ENCODE measurements around the gene FETUB. TPM values are rescaled to one million over a fixed set of nuclear protein-coding genes. Genes with fewer than 3 reads are reported as not detected.
"Not testable (repeated sequence)": the region's sequence is repeated elsewhere in the genome, so short reads cannot be mapped to it uniquely, and the experiment has no call there.

Gene FETUB
- total and polyA plus RNA-seq, 3 donors from 2014 or later = 0.79 to 2.4 TPM; not detected in 1

GRCh38 chr3:186693843-186694242, 53.6 kb downstream of the FETUB start:
- Histone ChIP-seq H3K4me3 (no peak overlapping the region), H3K27me3 (no peaks in the 10 kb centered on the region), H3K9me3 (no peaks in the 10 kb centered on the region), H3K27ac (no peak overlapping the region), H3K36me3 (ENCODE audit: low read depth, missing control alignments) (no peaks in the 10 kb centered on the region), H3K4me1 (no peaks in the 10 kb centered on the region)
- WGBS, 2 donors = 71 to 74% methylated on average over 3 of the region's 3 CpGs
- no peak for DNase-seq
- intact Hi-C loops (cut with DNase I; ENCODE audit: low total_unique reads) = no loop called here
- no peak for TF ChIP-seq CTCF (IDR thresholded peaks at IDR 0.05)
- no peak for TF ChIP-seq POLR2A (IDR thresholded peaks at IDR 0.05)

DNA sequence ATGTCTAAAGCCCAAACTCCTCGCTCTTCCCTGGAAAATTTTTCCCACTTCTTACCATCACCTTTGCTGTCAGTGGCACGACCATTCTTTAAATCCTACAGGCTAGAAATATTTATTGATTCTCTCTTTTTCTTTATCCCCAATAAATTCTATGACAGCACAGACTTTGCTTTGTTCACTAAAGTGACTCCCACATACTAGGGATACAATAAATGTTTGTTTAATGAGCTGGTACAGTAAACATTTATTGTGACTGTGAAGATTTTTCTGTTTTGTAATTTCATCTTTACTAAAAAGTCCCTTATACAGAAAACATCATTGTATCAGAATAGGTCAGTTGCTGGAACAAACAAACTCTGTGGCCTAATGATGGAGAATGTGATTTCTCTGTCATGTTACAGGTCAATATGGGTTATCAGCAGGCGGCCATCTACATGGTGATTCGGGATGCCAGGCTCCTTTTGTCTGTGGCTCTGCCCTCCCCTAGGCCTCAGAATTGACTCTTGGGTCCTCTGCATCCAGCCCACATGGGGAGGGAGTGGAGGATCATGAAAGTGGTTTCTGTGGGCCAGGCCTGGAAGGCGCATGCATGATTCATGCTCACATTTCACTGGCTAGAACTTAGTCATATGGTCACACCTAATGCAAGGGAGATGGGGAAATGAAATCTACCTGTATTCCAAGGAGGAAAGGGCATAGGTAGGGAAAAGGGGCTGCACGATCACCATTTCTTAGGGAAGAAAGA, 54.3 kb downstream of the FETUB start:
- TF ChIP-seq POLR2A (IDR thresholded peaks at IDR 0.05) = no peak
- no peak for TF ChIP-seq CTCF (IDR thresholded peaks at IDR 0.05)
- Histone ChIP-seq H3K4me3 (no peak overlapping the region), H3K36me3 (ENCODE audit: low read depth, missing control alignments) (no peaks in the 10 kb centered on the region), H3K4me1 (no peaks in the 10 kb centered on the region), H3K9me3 (no peaks in the 10 kb centered on the region), H3K27ac (no peak overlapping the region), H3K27me3 (no peaks in the 10 kb centered on the region)
- no peak for DNase-seq
- 79 to 83% methylated on average over 6 of the region's 6 CpGs for WGBS, 2 donors
- intact Hi-C loops (cut with DNase I; ENCODE audit: low total_unique reads) = no loop called here

DNA sequence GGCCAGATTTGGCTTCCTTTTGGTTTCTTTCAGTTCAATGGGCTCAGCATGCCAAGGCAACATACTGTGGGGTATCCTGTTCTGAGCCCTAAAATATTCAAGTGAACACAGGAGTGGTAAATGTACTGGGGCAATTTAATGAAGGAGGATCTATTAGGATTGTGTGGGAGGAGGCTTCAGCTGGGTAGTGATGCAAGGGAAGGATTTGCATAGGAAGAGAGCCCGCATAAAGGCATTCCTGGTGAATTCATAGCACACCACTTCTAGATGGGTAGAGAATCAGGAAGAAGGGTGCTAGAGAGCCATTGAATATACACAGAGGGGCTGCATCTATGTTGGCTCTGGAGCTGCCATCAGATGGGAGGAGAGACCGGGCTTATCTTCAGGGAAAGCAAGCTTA, 56.3 kb downstream of the FETUB start:
- Histone ChIP-seq H3K27ac (no peak overlapping the region), H3K4me1 (no peaks in the 10 kb centered on the region), H3K36me3 (ENCODE audit: low read depth, missing control alignments) (no peaks in the 10 kb centered on the region), H3K4me3 (no peak overlapping the region), H3K9me3 (no peaks in the 10 kb centered on the region), H3K27me3 (no peaks in the 10 kb centered on the region)
- intact Hi-C loops (cut with DNase I; ENCODE audit: low total_unique reads) = no loop called here
- DNase-seq = no peak
- no peak for TF ChIP-seq POLR2A (IDR thresholded peaks at IDR 0.05)
- no peak for TF ChIP-seq CTCF (IDR thresholded peaks at IDR 0.05)
- WGBS, 2 donors = 87 to 89% methylated on average over 2 of the region's 2 CpGs

GRCh38 chr3:186697510-186697909, 57.3 kb downstream of the FETUB start:
- Histone ChIP-seq H3K27me3 (no peaks in the 10 kb centered on the region), H3K27ac (no peak overlapping the region), H3K9me3 (no peaks in the 10 kb centered on the region), H3K4me3 (no peak overlapping the region), H3K36me3 (ENCODE audit: low read depth, missing control alignments) (no peaks in the 10 kb centered on the region), H3K4me1 (no peaks in the 10 kb centered on the region)
- TF ChIP-seq POLR2A (IDR thresholded peaks at IDR 0.05) = no peak
- no peak for TF ChIP-seq CTCF (IDR thresholded peaks at IDR 0.05)
- WGBS, 2 donors = 84 to 92% methylated on average over 4 of the region's 4 CpGs
- intact Hi-C loops (cut with DNase I; ENCODE audit: low total_unique reads) = no loop called here
- DNase-seq = no peak

DNA sequence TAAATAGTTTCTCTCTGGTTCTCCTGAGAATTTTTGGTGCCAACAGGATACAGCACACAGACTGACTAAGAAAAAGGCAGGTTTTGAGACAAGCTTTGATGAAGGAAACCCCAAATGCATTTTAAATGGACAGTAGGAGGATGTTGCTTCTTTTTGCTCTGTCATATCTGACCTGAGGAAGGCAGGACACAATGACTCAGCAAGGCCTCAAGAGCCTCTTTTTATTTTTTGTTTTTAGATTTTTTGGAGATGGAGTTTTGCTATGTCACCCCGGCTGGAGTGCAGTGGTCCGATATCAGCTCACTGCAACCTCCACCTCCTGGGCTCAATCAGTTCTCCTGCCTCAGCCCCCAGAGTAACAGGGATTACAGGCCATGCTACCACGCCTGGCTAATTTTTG, 60.1 kb downstream of the FETUB start:
- intact Hi-C loops (cut with DNase I; ENCODE audit: low total_unique reads) = no loop called here
- 81 to 82% methylated on average over 3 of the region's 3 CpGs for WGBS, 2 donors
- DNase-seq = no peak
- Histone ChIP-seq H3K9me3 (no peaks in the 10 kb centered on the region), H3K4me1 (no peaks in the 10 kb centered on the region), H3K36me3 (ENCODE audit: low read depth, missing control alignments) (no peaks in the 10 kb centered on the region), H3K27ac (no peak overlapping the region), H3K27me3 (no peaks in the 10 kb centered on the region), H3K4me3 (no peak overlapping the region)
- no peak for TF ChIP-seq POLR2A (IDR thresholded peaks at IDR 0.05)
- TF ChIP-seq CTCF (IDR thresholded peaks at IDR 0.05) = no peak

- H3K27me3 ChIP-seq; H3K4me1 ChIP-seq; H3K36me3 ChIP-seq (ENCODE audit: low read depth, missing control alignments); H3K4me3 ChIP-seq; H3K9me3 ChIP-seq; intact Hi-C loops (cut with DNase I; ENCODE audit: low total_unique reads); DNase-seq; H3K27ac ChIP-seq: not testable (repeated sequence)
These were observed 62.3 kb downstream of the FETUB start for GRCh38 chr3:186702451-186702850.

All from testis (tissue), 3 donors.